ENCODE results near the gene FANCI.

GRCh38 chr15:89364741-89365450 lies 121.1 kb downstream of the FANCI start:
- TF ChIP-seq CTCF (IDR thresholded peaks at IDR 0.05) (no peak), POLR2A (IDR thresholded peaks at IDR 0.05) (no peak), POLR2AphosphoS5 (IDR thresholded peaks at IDR 0.05) (no peak)
